GM11168 (cell line): ENCODE data around the gene LRRFIP1.
"Not testable (repeated sequence)": the region's sequence is repeated elsewhere in the genome, so short reads cannot be mapped to it uniquely, and the experiment has no call there.

Source experiments
- in situ Hi-C: fragments of 300-500 bp; cut with MboI; formaldehyde crosslinking; loops from one replicate; pipeline ENCODE4 v1.12.0; 2022; ENCODE audit warnings: low sequenced_read_pairs; ENCODE audit not compliant: unreplicated experiment

LRRFIP1 gene

DNA sequence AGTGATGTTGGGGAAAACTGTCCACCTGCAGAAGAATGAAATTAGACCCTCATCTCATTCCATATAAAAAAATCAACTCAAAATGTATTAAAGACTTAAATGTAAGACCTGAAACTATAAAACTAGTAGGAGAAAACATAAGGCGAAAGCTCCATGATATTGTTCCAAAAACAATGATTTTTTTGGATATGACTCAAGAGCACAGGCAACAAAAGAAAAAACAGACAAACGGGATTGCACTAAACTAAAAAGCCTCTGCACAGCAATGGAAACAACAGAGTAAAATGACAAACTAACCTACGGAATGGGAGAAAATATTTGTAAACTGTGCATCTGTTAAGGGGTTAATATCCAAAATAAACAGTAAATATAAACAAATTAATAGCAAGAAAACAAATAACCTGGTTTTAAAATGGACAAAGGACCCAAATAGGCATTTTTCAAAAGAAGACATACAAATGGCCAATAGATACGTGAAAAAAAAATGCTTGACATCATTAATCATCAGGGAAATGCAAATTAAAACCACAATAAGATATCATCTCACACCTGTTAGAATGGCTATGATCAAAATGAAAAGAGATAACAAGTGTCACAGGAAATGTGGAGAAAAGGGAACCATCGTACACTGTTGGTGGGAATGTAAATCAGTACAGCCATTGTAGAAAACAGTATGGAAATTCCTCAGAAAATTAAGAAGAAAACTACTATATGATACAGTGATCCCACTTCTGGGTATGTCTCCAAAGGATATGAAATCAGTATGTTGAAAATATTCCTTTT is 26.6 kb downstream of the LRRFIP1 start:
- in situ Hi-C loops, result no loop called here

DNA sequence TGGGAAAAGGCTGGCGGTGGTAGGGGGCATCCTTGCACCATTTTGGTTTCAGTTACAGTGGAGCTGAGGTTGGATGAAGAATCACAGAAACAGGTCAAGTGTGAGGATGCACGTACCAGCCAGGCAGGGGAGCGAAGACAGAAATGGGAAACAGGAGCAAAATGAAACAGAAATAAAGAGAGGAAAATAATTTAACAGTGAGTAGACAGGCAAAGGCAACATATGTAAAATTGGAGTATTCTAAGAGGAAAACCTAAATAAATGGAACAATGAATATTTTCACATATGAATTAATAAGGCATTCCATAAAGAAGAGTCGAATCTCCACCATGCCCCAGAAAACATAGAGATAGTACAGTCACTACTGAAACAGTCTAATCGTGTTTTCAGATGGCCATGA is 29.7 kb downstream of the LRRFIP1 start:
- in situ Hi-C loops, result no loop called here

DNA sequence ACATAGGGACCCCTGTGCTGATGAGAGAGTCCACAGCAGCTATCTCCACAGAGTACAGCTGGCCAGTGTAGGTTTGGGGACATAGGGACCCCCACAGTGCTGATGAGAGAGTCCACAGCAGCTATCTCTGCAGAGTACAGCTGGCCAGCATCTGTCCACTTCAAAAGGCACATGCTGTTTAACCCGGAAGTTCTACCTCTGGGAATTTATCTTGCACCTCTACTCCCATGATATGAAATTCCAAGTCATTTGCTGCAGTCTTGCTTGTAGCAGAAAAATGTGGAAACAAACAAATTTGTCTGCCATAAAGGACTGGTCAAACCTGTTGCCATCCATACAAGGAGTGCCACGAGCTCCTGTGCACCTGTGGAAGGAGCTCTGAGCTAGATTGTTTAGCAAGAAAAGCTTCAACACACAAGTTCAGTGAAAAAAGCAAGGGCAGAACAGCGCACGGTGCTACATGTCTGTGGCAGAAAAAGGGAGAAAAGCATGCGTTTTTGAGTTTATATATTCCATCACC is 33.1 kb downstream of the LRRFIP1 start:
- in situ Hi-C loops, result no loop called here

DNA sequence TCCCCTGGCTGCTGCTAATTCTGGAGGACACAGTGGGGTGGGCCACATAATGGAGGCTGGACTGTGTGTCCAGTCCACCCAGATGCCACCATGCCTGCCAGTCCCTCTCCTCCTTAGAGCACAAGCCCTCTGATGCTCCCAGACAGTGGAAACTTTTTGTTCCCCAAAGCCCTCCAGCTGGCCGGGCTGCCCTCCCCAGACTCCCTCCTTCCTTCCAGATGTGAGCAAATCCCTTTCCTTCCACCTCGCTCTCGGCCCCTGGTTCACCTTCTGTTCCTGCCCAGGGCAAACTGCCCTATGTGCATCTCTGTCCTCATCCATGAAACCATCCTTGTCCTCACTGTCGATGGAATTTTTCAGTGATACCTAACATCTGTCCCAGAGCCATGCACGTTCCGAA is 33.9 kb downstream of the LRRFIP1 start:
- in situ Hi-C loops, result no loop called here

DNA sequence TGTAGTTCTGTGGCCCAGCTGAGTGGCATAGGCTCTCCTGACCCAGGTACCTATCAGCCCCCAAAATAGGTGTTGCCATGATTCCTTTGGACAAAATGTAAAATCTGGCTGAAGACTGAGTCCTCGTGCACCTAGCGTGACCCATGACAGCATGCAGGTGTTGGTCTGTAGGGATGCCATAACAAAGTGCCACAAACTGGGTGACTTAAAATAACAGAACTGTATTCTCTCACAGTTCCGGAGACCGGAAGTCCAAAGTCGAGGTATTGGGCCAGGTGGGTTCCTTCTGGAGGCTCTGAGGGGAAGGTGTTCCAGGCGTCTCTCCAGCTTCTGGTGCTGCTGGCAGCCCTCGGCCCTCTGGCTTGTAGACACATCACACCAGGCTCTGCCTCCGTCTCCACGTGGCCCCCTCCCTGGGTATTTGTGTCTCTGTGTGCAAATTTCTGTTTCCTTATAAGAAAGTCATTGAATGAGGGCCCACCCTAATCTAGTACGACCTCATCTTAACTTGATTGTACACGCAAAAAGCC is 34.5 kb downstream of the LRRFIP1 start:
- in situ Hi-C loops, result no loop called here

DNA sequence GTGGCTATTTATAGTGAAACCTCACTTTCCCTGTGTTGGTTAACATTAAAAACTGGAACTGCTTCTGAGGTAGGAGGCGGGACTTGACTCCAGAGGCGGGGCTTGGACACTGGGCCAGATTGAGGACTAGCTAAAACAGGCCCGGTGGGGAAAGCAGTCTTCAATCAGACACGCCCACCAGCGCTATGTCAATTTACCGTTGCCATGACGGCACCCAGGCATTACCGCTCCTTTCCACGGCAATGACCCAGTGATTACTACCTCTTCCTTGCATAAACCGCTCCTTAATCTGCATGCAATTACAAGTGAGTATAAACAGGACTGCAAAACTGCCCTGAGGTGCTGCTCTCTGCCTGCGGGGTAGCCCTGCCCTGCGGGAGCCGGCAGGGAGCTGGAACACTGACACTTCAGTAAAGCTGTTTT is 35.3 kb downstream of the LRRFIP1 start:
- in situ Hi-C loops, result no loop called here

DNA sequence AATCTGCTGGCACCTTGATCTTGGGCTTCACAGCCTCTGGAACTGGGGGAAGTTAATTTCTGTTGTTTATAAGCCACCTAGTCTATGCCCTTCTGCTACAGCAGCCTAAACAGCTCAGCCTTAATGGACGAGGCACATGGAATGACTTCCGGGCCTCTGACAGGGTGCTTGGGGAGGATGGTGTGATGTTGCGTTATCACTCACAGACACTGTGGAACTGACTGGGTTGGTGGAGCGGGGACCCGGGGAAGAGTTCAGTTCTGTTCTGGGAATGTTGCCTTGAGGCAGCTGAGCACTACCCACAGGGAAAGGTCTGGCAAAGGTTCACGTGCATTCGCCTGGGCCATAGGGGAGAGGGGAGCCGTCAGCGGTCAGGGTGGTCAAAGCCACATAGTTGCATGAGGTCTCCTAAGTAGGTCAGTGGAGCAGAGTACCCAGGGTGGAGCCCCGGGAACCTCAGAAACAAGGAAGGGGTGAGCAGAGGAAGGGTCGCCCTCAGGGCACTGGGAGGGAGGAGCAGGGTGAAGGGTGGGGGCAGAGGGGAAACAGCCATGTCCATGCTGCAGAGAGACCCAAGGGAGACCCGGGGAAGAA is 36.2 kb downstream of the LRRFIP1 start:
- in situ Hi-C loops, result no loop called here

DNA sequence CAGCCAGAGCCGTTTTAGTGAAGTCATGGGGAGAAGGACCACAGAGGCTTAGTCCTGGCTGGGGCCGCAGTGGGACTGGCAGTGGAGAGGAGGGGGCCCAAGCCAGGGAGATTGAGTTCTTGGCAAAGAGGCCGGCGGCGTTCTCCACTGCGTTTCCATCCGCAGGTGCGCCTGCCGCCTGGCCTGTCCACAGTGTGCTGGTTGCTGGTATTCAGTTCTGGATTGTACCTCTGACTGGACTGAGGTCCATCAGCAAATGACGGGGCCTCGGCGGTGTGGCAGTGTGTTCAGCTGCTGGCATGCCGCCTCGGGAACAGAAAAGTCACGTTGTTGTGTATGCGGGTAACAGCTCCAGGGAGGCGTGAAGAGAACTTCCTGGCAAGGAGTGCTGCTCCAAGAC is 36.8 kb downstream of the LRRFIP1 start:
- in situ Hi-C loops, result no loop called here

DNA sequence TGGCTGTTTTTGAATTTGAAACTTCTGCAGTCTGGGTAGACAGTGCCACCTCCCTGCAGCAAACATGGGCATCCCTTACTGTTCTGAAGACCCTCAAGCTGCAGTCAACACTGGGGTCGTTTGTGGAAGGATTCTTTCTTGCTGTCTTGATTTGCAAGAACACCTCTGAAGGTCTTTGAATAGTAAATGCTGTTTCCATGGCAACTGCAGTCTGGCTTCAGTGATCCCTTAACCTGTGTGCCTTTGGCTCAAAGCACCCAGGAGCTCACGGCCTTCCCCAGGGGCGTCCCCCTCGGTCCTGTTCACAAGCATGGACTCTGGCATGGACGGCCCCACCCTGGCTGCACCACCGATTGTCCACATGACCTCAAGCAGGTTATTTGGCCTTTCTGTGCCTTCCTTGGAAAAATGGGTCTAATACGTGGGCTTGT is 38.3 kb downstream of the LRRFIP1 start:
- in situ Hi-C loops, result no loop called here

DNA sequence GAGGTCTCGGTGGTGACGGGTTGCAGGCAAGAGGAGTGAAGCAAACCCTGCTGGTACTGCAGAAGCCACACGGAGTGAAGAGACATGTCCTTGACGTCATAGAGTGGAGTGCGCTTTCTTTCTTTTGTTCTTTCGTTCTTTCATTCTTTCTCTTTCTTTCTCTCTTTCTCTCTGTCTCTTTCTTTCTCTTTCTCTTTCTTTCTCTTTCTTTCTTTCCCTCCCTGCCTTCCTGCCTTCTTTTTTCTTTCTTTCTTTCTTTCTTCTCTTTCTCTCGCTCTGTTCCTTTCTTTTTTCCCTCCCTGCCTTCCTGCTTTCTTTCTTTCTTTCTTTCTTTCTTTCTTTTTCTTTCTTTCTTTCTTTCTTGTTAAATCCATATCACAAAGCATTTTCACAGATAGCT is 39.2 kb downstream of the LRRFIP1 start:
- in situ Hi-C loops, result no loop called here

DNA sequence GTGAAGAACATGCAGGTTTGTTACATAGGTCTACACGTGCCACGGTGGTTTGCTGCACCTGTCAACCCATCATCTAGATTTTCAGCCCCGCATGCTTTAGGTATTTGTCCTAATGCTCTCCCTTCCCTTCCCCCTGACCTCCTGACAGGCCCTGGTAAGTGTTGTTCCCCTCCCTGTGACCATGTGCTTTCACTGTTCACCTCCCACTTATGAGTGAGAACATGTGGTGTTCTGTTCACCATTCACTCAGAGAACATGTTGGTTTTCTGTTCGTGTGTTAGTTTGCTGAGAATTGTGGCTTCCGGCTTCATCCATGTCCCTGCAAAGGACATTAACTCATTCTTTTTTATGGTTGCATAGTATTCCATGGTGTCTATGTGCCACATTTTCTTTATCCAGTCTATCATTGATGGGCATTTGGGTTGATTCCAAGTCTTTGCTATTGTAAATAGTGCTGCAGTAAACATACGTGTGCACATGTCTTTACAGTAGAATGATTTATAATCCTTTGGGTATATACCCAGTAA is 39.7 kb downstream of the LRRFIP1 start:
- in situ Hi-C loops, result not testable (repeated sequence)

DNA sequence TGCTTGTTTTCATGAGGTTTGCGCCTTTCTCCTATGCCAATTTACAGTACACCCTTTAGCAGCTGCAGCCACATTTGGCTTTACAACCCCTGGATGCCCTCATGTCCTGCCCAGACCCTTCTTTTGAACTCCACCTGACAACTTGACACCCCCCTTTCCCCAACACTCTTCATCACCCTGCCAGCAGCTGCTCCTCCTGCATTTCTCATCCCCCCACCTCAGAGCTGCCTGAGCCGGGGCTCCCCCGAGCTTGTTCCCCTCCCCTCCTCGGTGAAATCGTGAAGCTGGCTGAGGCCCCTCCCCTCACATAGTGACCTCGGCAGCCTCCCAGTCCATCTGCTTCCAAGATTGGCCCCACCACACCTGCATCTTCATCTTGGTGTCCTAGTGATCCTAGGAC is 40.5 kb downstream of the LRRFIP1 start:
- in situ Hi-C loops, result no loop called here

DNA sequence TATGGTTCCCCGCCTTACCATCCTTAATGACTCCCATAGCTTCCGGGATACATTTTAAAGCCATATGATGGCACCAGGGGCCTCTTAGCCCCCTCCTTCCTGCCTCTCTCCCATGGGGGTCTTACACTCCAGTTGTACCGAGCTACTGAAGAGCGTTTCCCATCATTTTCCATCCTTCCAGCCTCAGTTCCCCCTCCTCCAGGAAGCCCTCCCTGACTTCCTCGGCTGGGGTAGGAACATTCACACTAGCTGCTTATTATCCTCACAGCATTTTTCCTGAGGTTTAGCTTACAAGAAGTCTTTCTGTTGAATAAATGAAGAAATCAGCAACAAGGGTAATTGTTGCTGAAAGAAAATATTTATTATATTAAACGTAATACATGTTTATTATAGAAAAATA is 41.1 kb downstream of the LRRFIP1 start:
- in situ Hi-C loops, result no loop called here

DNA sequence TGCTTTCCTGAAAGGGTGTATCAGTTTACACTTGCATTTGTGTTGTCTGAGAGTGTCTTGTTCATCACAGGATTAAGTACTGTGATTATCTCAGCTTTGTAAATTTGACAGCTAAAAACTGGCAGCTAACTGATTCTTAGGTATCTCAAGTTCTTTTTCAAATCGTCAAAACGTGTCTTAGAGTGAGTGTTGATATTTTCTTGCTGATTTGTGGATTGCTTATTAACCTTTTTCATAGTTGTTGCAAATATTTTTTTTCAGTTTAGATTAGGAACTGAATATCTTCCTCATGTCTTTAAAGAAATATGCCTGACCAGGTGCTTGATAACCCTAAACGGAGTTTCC is 41.9 kb downstream of the LRRFIP1 start:
- in situ Hi-C loops, result no loop called here

DNA sequence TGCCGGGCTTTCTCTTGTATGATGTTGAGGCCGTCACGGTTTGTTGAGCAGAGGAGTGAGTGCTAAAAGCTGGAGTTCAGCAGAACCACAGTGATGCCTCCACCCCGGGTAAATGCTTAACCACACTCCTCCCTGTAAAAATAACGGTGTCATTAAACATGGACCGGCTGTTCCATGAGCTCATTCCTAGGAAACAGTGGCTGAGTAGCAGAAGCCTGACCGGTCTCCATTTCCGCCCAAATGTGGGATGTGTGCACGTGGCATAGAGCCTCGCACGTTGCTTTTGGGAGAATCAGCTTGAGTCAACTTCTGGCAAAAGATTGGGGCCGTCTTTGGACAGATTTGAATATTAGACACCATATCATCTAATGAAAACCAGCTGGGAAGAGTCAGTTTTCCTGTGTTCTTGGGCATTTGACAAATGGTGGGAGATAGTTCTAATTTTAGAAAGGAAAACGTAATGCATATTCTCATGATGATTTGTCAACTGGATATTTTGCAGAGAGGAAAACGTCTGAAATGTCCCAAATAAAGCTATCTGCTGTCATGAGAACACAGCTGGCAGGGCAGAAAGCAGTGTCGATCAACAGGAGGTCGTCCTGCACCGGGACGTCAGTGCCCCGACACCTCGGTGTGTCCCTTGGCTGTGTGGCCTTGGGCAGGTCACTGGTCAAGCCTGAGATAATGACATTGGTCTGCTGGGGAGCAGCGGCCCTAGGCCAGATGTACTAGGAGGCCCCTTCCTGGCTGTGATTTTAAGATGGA is 42.4 kb downstream of the LRRFIP1 start:
- in situ Hi-C loops, result loop anchor here (5.0 to 10.0 kb wide), 2 partner anchors 33 to 75 kb away; no protein-coding TSS in a partner anchor

DNA sequence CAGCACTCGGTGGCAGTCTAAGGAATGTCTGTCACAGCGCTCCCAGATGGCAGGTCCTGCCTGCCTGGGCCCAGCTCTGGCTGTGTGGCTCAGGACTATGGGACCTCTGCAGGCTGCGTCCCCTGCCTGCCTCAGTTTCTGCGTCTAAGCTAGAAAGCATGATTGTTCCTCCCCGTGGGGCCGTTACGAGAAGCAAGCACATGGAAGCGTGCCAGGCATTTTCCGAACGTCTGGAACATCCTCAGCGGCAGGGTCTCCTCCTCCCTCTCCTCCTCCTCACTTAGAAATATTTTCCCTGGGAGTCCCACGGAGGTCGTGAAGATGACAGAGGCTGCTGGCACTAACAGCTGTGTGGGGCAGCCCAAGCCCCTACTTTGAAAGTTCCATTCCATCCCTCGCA is 43.3 kb downstream of the LRRFIP1 start:
- in situ Hi-C loops, result loop anchor here (5.0 to 10.0 kb wide), 2 partner anchors 33 to 74 kb away; no protein-coding TSS in a partner anchor

DNA sequence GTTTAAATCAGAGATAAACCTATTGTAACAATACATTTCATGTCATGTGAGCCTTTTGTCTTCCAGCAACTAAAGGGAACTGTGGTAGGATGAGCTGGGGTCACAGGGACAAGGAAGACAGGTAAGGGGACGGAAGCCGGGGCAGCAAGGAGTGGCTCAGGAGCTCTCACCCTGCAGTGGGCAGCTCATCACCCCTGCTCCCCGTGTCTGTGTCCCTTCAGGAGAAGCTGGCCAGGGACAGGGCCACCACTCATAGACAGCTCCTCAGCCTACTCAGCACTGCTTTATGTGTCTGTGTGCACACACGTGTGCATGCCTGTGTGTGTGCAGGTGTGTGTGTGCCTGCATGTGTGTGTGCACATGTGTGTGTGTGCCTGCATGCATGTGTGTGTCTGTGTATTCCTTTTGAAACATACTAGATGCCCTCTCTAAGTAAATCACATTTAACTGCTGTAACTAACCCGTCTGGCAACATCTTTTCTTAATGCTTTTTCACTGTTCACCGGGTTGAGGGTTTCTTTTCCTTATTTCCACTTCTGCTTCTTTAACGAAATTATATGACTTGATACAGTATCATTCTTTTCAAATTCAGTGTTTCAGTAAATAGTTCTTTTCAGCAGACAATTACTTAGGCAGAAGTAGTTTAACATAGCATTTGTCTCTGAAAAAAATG is 44.2 kb downstream of the LRRFIP1 start:
- in situ Hi-C loops, result loop anchor here (5.0 to 10.0 kb wide), 2 partner anchors 34 to 73 kb away; no protein-coding TSS in a partner anchor

DNA sequence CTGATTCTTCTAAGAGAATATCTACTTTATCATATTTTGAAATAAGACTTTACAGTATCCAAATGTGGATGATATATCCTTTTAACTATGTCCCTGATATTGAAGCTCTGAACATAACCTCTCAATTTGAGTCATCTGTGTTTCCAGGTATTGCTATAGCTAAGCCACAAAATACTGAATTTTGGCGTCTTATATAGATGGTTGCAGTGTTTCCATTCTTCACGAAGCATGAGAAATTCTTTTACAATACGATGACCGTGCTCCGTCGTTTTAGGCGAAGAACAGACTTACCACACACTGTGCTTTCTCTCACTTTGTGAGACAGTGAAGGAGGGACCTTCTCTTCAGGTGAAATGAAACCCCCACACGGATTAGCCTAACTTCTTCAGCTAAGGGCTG is 45.3 kb downstream of the LRRFIP1 start:
- in situ Hi-C loops, result loop anchor here (5.0 to 10.0 kb wide), 2 partner anchors 35 to 72 kb away; no protein-coding TSS in a partner anchor

DNA sequence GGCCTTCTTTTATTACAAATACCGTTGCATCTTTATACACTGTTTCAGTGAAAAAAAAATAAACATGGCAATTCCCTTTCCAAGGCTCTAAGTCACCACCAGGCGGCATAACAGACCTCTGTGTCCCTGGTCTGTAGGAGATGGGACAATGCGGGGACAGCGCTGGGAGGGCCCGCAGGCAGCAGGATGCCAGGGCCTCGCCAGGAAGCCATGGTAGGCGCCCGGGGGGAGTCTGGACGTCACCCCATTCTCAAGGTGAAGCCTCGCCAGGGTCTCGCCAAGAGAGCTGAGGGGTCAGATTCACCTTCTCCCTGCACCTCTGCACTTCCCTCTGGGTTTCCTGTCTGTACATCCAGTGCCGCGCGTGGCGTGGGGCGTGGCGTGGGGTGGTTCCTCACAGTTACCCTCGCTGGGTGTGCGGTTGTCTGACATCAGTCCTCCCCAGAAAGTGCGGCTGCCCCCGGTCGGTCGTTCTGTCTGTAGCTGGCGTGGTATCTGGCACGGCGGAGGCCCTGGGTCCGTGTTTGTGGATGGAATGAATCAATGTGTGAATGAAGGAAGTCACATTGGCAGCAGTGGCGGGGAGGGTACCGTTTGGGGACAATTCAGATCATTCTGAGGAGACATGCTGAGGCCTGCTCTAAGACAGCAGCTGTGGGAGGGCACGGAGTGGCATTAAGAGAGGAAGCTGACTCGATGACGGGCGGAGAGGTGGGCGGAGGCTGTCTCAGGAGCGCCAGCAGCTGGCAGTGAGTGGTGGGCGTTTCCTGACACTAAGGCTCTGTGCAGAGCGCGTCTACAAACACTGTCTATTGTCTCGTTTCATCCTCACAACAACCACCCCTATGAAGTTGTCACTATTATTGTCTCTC is 46.0 kb downstream of the LRRFIP1 start:
- in situ Hi-C loops, result loop anchor here (5.0 to 10.0 kb wide), 2 partner anchors 36 to 71 kb away; no protein-coding TSS in a partner anchor
